ENCODE results near the gene BCAS3.

BCAS3 gene

DNA sequence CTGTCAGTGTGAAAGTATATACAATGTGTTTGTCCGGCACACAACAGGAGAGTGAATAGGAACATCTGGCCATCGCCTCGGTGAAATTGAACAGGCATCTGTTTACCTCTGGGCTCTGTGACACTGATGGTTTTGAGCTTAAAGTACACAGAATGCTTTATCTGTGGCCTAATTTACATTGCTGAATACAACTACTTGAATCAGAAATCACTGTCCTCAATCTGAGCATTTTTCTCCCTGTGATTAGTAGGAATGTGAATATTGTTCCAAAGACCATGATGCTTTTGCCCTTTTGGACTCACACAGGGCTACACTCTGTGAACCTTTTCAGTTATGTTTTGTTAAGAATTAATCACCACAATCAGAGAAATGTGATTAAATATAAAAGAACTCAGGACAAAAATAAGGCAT is 399.0 kb downstream of the BCAS3 start:
- no peak for DNase-seq

DNA sequence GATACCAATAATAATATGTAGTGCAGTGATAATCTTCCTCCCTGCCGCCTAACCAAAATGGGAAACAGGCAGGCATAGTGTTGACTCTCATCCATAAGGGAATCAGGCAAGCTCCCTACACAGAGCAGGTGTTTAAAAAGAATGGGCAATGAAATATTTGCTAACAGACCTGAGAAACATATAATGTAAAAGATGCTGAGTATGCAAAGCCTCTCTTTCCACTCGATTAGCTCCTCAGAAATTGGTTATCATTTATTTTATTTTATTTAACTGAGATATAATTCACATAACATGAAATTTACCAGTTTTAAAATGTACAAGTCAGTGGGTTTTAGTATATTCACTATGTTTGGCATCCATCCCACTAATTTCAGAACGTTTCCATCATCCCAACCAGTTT is 404.3 kb downstream of the BCAS3 start:
- no peak for DNase-seq

- DNase-seq: no peak
Measured at GRCh38 chr17:61084260-61084659, 406.6 kb downstream of the BCAS3 start.

GRCh38 chr17:61087024-61087423 is 409.4 kb downstream of the BCAS3 start:
- DNase-seq: no peak

- DNase-seq: no peak
Measured at GRCh38 chr17:61088556-61088955, 410.9 kb downstream of the BCAS3 start.

DNA sequence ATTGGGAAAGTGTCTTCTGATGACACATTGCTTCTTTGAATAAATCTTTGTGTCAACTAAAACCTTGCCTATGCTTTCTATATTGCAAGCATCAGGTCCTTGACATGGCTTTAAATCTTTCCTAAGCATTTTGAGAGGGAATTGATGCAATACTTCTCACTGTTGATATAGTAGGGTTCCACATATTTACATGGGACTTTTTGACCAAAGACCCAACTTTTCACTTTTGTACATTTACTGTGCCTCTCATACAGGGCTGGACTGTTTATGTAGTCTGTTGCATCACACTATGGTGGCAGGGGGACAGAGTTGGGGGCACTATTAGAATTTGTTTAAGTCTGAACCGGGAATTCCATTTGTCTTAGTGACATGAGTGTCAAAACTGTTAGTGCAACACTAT is 413.4 kb downstream of the BCAS3 start:
- DNase-seq: no peak

GRCh38 chr17:61097781-61098180 is 420.1 kb downstream of the BCAS3 start:
- no peak for DNase-seq

GRCh38 chr17:61106354-61106753 is 428.7 kb downstream of the BCAS3 start:
- DNase-seq: no peak

- no peak for DNase-seq
Measured at GRCh38 chr17:61116577-61116976, 438.9 kb downstream of the BCAS3 start.

DNA sequence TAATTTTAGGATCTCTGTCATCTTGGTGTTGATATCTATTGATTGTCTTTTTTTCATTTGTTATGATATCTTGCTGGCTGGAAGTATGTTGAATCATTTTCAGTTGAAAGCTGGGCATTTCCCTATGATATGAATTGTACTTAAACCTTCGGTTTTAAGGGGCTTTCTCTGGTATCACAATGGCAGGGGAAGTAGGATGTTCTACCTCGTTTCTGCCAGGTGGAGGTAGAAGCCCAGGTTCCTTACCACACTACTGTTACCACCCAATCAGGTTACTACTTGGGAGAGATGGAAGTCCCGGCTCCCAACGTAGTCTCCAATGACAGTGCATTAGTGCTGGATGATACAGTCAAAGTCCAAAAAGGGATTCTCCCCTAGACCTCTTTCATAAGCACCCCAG is 440.3 kb downstream of the BCAS3 start:
- no peak for DNase-seq

DNA sequence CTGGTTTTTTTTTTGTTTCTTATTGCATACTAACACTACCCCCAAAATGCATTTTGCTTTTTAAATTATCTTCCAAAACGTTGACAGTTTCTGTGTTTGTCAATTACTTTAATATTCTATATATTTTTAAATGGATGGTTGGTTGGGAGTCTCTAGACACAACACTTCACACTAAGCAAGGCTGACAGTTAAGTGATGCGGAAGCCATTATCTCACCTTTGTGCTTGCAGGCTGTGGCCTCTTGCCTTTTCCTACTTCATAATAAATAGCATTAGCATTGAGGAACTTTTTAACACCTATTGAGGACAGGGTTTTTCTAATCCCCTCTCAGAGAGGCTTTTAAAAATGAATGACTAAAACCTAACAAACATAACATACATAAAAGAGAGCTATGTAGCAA is 441.2 kb downstream of the BCAS3 start:
- DNase-seq: no peak

GRCh38 chr17:61122326-61122913 is 444.8 kb downstream of the BCAS3 start:
- no peak for DNase-seq

- DNase-seq: no peak
Measured at GRCh38 chr17:61124562-61124961, 446.9 kb downstream of the BCAS3 start.

DNA sequence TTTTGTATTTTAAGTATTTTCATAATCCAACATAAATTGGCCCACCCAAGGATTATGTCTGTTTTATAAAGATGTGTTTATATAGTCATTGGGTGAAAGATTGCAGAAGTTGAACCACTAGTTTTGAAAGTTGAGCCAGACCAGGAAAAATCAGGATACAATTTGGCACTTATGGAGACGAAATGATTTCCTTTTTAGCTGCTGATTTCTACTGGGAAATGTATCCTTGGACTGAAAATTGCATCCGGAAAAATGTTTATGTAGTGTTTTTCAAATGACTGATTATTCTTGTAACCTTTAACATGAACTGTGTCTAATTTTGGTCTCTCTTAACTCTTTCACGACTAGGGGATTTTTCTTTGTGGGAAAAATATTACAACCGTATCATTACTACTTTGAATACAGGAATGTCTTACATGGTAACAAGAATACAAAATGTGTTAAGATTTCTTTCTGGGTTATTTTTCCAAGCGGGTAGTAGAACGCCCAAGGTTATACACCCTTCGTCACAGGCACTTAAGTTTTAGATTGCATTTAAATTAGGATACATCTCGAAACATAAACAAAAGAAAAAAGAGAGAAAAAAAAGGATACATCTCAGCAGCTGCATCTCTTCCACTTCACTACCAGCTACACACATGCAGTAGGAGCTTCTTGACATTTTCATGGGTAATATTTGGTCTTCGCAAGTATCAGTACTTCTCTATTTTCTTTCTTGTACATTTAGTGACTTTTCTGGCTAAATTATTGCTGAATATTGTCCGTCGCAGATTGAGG is 449.0 kb downstream of the BCAS3 start:
- no peak for DNase-seq

DNA sequence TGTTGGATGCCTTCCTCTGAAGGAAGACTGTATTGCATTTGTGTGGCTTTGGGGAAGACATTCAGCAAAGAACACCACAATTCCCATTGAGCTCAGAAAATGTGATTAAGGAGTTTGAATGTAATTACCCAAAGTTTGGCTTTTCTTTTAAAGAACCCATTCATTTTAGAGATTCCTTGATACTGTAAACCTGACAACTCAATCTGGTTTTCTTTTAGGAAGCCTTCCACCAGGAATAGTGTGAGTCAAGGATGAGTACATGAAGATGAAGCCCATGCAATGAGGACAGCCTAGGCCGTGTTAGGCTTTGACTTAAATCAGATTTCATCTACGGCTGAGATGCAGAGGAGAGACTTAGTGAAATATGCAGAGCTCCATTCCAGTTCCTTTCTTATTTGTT is 450.3 kb downstream of the BCAS3 start:
- no peak for DNase-seq

DNA sequence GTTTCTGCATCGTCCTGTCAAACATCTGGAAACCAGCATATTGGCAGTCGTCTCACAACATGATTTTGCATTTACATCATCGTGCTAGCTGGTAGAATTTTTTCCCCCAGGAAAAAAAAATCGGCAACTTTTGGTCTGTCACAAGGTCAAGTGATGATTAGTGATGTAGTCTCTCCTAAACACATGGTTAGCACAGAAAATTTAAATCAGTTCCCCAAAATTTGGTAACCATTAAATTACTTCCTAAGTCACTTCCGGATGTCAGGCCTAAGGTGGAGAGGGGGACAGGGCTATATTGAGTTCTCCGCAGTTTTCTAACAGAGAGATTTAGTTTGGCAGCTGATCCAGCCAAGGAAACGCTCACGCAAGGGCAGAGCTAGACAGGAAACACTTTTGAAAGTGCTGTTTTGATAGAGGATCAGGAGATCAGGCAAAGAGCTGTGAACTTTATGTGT is 451.0 kb downstream of the BCAS3 start:
- no peak for DNase-seq

GRCh38 chr17:61129267-61130254 is 451.9 kb downstream of the BCAS3 start:
- no peak for DNase-seq

DNA sequence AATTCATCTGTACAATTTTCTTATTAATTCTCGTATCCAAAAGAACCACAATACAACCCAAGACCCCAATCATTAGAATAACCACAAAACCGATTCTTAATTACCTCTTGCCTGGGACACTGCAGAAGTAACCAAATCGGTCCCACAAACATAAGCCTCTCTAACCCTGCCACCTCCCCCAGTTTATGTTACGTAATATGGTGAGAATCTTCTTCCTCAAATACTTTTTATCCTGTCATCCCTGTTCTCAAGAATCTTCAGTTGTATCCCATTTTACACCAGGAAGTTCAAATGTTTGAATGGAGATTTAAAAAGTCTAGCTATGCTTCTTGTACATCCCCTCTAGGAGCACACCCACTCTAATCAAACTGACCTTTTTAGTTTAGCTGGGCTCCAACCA is 452.7 kb downstream of the BCAS3 start:
- DNase-seq: no peak

GRCh38 chr17:61131585-61131984 is 453.9 kb downstream of the BCAS3 start:
- no peak for DNase-seq

- no peak for DNase-seq
Measured at GRCh38 chr17:61132524-61132923, 454.9 kb downstream of the BCAS3 start.

DNA sequence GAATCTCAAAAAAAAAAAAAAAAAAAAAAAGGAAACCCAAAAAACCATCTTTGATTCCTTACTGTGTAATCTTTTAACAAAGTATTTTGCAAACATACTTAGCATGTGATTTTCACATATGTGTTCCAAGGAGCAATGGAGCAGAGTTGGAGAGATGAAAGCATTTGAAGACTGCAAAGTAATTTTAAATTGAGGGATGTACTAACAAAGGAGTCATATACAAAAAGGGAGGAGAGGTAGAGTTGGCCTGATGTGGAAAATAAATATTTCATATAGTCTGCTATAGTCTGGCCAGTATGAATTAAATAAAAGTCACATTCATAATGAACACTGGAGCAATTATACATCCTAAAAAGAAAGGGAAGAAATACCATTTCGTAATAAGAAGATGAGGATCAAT is 456.2 kb downstream of the BCAS3 start:
- no peak for DNase-seq

- DNase-seq: no peak
Measured at GRCh38 chr17:61134551-61135235, 457.0 kb downstream of the BCAS3 start.

DNA sequence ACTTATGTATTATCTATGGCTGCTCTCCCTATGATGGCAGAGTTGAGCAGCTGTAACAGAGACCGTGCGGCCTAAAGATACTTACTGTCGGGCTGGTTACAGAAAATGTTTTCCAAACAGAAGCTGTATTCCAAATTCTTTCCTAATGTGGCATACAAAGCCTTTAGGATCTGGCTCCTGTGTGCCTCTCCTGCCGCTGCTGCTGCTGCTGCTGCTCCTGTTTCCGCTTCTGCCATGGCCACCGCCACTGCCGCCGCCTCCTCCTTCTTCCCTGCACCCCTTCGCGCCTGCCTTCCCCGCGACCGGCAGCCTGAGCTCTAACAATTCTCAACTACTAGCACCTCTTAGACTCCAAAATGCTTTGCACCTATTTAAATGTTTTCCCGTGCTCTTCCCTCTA is 458.1 kb downstream of the BCAS3 start:
- no peak for DNase-seq

Data from CD4-positive, alpha-beta T cell treated with Interleukin-1 beta for 1 hour (primary cell).